Subcutaneous abdominal adipose tissue (tissue), 5 donors: ENCODE results near the gene STAT4.
A peak's percentile ranks its signal among the peaks of the same experiment; 100 is the strongest.

Experiments used
- H3K27ac ChIP-seq: one replicate; pipeline ENCODE4 v1.7.0; 2013; ENCODE audit warnings: low read depth, mild to moderate bottlenecking, inconsistent platforms, low read length, moderate library complexity
- H3K27me3 ChIP-seq, 5 donors: one replicate each; pipeline ENCODE4 v1.7.0; 2013; ENCODE audit warnings: low read length in 5 of 5, inconsistent platforms in 1 of 5; ENCODE audit not compliant: control insufficient read depth in 5 of 5, insufficient read depth in 4 of 5
- H3K36me3 ChIP-seq, 5 donors: one replicate each; pipeline ENCODE4 v1.7.0; 2013; ENCODE audit warnings: low read length in 5 of 5; ENCODE audit not compliant: control insufficient read depth in 5 of 5, insufficient read depth in 5 of 5
- H3K4me1 ChIP-seq, 5 donors: one replicate each; pipeline ENCODE4 v1.7.0; 2013; ENCODE audit warnings: low read length in 5 of 5, mild to moderate bottlenecking in 3 of 5, moderate library complexity in 1 of 5; ENCODE audit not compliant: control insufficient read depth in 5 of 5, insufficient read depth in 5 of 5
- H3K4me3 ChIP-seq, 5 donors: one replicate each; pipeline ENCODE4 v1.7.0; 2013; ENCODE audit warnings: low read length in 5 of 5, low read depth in 1 of 5
- H3K9ac ChIP-seq, 5 donors: one replicate each; pipeline ENCODE4 v1.7.0; 2013; ENCODE audit warnings: low read length in 5 of 5, mild to moderate bottlenecking in 4 of 5, moderate library complexity in 3 of 5
- H3K9me3 ChIP-seq, 5 donors: one replicate each; pipeline ENCODE4 v1.7.0; 2013; ENCODE audit warnings: low read length in 5 of 5; ENCODE audit not compliant: control insufficient read depth in 5 of 5
- donor health status: healthy.
- donor health status: healthy.
- donor health status: healthy.
- donor health status: healthy.
- donor health status: healthy.

The STAT4 gene

GRCh38 chr2:191122638-191123294 is 28.0 kb downstream of the STAT4 start:
- Histone ChIP-seq H3K27me3 (no peaks in the 10 kb centered on the region), H3K9ac (no peak overlapping the region), H3K4me3 (no peak overlapping the region), H3K4me1 (no peaks in the 10 kb centered on the region), H3K36me3 (no peaks in the 10 kb centered on the region), H3K9me3 (no peaks in the 10 kb centered on the region), H3K27ac (no peak overlapping the region)

DNA sequence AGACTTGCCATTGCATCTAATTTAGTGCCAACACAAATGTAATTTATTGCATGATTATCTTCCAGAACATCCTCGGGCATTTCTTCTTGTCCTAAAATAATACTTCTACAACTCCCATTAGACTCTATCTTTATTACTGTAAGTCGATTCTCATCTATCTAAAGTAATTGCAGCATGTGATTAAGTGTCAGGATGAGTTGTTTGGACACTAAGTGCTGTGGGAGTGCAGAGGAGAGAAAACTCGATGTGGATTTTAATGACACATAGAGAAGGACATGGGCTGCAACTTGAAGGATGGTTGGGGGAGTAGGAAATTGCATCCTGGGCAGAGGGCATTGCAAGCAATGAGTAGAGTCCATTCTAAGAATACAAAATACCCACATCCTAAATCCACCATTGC is 33.5 kb downstream of the STAT4 start:
- Histone ChIP-seq H3K27ac (no peak overlapping the region), H3K36me3 (no peaks in the 10 kb centered on the region), H3K9ac (no peak overlapping the region), H3K9me3 (no peaks in the 10 kb centered on the region), H3K4me3 (no peak overlapping the region), H3K4me1 (peaks cover 0 to 3% (median 0%) of the 10 kb centered on the region in 5 donors), H3K27me3 (no peaks in the 10 kb centered on the region)

DNA sequence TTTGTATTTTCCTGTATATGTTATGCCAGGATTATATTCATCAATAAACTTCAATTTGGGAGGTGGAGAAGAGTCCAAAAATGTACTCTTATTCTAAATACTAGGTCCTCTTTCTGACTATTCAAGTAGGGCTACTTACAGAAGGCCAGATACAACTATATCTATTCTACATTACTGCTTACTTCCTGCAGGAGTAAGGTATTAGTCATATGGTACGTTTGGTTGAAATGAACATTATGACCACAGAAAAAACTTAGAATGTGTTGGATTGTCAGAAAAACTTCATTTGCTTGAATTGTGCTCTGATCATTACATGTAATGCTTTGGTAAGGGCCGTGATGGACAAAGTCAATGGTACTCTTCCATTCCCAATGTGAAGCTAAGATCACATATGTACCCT is 35.0 kb downstream of the STAT4 start:
- Histone ChIP-seq H3K9me3 (no peaks in the 10 kb centered on the region), H3K4me1 (peaks cover 0 to 3% (median 0%) of the 10 kb centered on the region in 5 donors), H3K27ac (no peak overlapping the region), H3K27me3 (no peaks in the 10 kb centered on the region), H3K36me3 (no peaks in the 10 kb centered on the region), H3K9ac (no peak overlapping the region), H3K4me3 (no peak overlapping the region)

DNA sequence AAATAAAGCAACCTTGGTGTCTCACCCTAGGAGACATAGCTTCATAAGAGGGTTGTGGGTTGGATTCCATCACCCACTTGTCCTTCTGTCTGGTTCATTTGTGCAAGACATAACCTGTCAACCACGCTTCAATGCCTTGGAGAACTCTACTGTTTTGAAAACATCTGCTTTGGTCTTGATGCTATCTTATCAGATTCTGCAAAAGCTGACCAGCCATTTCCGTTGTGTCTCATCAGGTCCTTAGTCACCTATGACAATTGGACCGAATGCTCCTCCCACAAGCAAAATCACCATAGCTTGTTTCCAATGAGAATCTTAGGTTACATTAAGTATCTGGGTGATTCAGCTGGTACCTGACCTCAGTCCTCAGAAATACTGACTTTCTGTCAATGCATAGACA is 35.4 kb downstream of the STAT4 start:
- no peak overlapping the region for H3K27ac ChIP-seq
- no peak overlapping the region for H3K9ac ChIP-seq

GRCh38 chr2:191114403-191114886 is 36.3 kb downstream of the STAT4 start:
- no peaks in the 10 kb centered on the region for H3K36me3 ChIP-seq
- no peaks in the 10 kb centered on the region for H3K27me3 ChIP-seq
- H3K4me3 ChIP-seq, result no peak overlapping the region
- no peak overlapping the region for H3K9ac ChIP-seq
- H3K4me1 ChIP-seq, result peaks cover 0 to 3% (median 0%) of the 10 kb centered on the region in 5 donors
- H3K27ac ChIP-seq, result no peak overlapping the region
- no peaks in the 10 kb centered on the region for H3K9me3 ChIP-seq

More for the DNA sequence above, 35.4 kb downstream of the STAT4 start:
- Histone ChIP-seq H3K27me3 (no peaks in the 10 kb centered on the region), H3K4me3 (no peak overlapping the region), H3K4me1 (peaks cover 0 to 3% (median 0%) of the 10 kb centered on the region in 5 donors), H3K9me3 (no peaks in the 10 kb centered on the region), H3K36me3 (no peaks in the 10 kb centered on the region)

DNA sequence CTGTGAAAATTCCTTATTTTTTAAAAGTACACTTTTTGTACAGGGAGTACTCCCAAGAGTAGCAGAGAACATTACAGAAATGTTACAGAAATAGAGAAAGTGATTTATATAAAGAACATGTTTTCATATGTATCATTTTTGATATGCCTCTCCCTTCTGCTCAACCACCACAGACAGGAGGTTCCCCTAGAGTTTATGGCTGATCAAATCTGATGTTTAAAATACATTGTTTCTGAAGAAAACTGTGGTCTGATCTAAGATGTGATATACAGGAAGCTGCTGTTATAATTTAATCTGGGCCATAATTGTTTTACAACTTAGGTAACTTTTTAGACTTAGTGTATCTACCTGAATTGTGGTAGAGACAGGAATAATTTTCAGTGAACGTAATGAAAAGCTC is 37.0 kb downstream of the STAT4 start:
- H3K27ac ChIP-seq, result no peak overlapping the region
- peaks cover 0 to 4% (median 0%) of the 10 kb centered on the region in 5 donors for H3K4me1 ChIP-seq
- no peak overlapping the region for H3K4me3 ChIP-seq
- H3K9ac ChIP-seq, result no peak overlapping the region
- no peaks in the 10 kb centered on the region for H3K9me3 ChIP-seq
- H3K36me3 ChIP-seq, result no peaks in the 10 kb centered on the region
- no peaks in the 10 kb centered on the region for H3K27me3 ChIP-seq

DNA sequence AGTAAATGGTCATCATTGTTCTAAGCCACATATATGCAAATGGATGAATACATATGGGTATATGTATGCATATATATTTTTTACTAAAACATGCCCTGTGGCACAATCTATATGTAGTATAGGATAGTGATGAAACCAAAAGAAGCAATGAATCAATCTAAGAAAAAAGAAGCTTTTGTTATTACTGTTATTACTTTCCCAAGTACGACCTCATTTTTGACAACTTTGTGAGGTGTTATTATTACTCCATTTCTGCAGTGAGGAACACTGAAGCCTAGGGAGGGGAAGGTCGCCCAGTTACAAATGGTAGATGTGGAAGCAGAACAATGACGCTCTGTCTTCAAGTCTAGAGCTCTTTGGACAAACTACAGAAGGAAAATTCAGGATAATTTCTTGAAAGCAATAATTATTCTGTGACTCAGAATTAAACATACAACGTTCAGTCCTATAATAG is 38.3 kb downstream of the STAT4 start:
- no peak overlapping the region for H3K9ac ChIP-seq
- H3K9me3 ChIP-seq, result no peaks in the 10 kb centered on the region
- no peak overlapping the region for H3K4me3 ChIP-seq
- no peak overlapping the region for H3K27ac ChIP-seq
- no peaks in the 10 kb centered on the region for H3K36me3 ChIP-seq
- H3K27me3 ChIP-seq, result no peaks in the 10 kb centered on the region
- peaks cover 0 to 12% (median 3%) of the 10 kb centered on the region in 5 donors for H3K4me1 ChIP-seq

GRCh38 chr2:191109888-191110287 is 40.9 kb downstream of the STAT4 start:
- Histone ChIP-seq H3K4me3 (no peak overlapping the region), H3K27ac (no peak overlapping the region), H3K4me1 (peaks cover 0 to 13% (median 3%) of the 10 kb centered on the region in 5 donors), H3K9ac (no peak overlapping the region), H3K9me3 (no peaks in the 10 kb centered on the region), H3K36me3 (no peaks in the 10 kb centered on the region), H3K27me3 (no peaks in the 10 kb centered on the region)

DNA sequence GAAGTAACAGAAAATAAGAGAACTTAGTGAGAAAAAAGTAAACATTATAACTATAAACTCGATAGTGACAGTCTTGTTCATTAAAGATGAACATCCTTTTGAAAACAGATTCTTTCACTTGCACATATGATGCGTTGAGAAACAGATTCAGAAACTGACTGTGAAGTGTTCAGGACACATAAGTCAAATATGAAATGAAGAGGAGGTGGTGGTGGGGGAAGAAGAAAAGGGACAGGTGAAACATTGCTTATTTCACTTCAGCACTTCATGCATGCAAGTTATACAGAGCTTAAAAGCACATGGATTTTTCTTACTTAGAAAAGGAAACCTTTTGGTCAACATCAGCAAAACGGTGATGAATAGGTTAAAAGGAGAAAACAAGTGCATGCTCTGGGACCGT is 42.5 kb downstream of the STAT4 start:
- H3K27ac ChIP-seq, result peak overlapping the region; percentile 37
- no peaks in the 10 kb centered on the region for H3K36me3 ChIP-seq
- H3K9me3 ChIP-seq, result no peaks in the 10 kb centered on the region
- H3K4me3 ChIP-seq, result no peak overlapping the region
- peak overlapping the region in 1 of 5 donors; percentile 45 for H3K9ac ChIP-seq
- no peaks in the 10 kb centered on the region for H3K27me3 ChIP-seq
- peaks cover 0 to 13% (median 3%) of the 10 kb centered on the region in 5 donors for H3K4me1 ChIP-seq

GRCh38 chr2:191105082-191105481 is 45.7 kb downstream of the STAT4 start:
- Histone ChIP-seq H3K27me3 (no peaks in the 10 kb centered on the region), H3K4me1 (peaks cover 0 to 13% (median 3%) of the 10 kb centered on the region in 5 donors), H3K36me3 (no peaks in the 10 kb centered on the region)

More at GRCh38 chr2:191105082-191105481, 45.7 kb downstream of the STAT4 start:
- no peak overlapping the region for H3K27ac ChIP-seq
- no peaks in the 10 kb centered on the region for H3K9me3 ChIP-seq
- H3K4me3 ChIP-seq, result no peak overlapping the region
- H3K9ac ChIP-seq, result no peak overlapping the region
